ENCODE results near the gene NUTM2A. TPM values are rescaled to one million over a fixed set of nuclear protein-coding genes. Genes with fewer than 3 reads are reported as not detected.
"Not testable (repeated sequence)": the region's sequence is repeated elsewhere in the genome, so short reads cannot be mapped to it uniquely, and the experiment has no call there.

Gene NUTM2A, protein sequence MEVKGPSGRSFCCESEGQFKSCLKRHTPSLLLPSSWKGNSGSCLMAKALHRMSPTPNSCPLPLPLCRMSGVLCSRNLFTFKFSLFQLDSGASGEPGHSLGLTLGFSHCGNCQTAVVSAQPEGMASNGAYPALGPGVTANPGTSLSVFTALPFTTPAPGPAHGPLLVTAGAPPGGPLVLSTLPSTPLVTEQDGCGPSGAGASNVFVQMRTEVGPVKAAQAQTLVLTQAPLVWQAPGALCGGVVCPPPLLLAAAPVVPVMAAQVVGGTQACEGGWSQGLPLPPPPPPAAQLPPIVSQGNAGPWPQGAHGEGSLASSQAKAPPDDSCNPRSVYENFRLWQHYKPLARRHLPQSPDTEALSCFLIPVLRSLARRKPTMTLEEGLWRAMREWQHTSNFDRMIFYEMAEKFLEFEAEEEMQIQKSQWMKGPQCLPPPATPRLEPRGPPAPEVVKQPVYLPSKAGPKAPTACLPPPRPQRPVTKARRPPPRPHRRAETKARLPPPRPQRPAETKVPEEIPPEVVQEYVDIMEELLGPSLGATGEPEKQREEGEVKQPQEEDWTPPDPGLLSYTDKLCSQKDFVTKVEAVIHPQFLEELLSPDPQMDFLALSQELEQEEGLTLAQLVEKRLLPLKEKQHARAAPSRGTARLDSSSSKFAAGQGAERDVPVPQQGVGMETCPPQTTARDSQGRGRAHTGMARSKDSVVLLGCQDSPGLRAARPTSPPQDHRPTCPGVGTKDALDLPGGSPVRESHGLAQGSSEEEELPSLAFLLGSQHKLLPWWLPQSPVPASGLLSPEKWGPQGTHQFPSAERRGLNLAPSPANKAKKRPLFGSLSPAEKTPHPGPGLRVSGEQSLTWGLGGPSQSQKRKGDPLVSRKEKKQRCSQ
- 1 to 10 TPM in 3 of 4 donors, under 1 TPM in 1; 0.84 to 2.5 (median 2.4) TPM for total RNA-seq

GRCh38 chr10:87225148-87225547 lies at the start of gene NUTM2A:
TSS of gene NUTM2A (plus strand) at chr10:87225448. CDS start at chr10:87225831, 383 bp downstream.
- DNase-seq (ENCODE audit: low spot score in 2 of 2); intact Hi-C loops (cut with DNase I; ENCODE audit: low total_unique reads); H3K4me3 ChIP-seq (ENCODE audit: low read depth, poor library complexity, severe bottlenecking): not testable (repeated sequence)
- no CpG with 5 or more reads among the region's 3 CpGs for WGBS, 2 donors

- DNase-seq (ENCODE audit: low spot score in 2 of 2); H3K4me3 ChIP-seq (ENCODE audit: low read depth, poor library complexity, severe bottlenecking); intact Hi-C loops (cut with DNase I; ENCODE audit: low total_unique reads): not testable (repeated sequence)
- 90 to 100% methylated on average over 3 of the region's 3 CpGs for WGBS, 2 donors
Observed at GRCh38 chr10:87177587-87177986, 47.7 kb upstream of the NUTM2A start.

- intact Hi-C loops (cut with DNase I; ENCODE audit: low total_unique reads); DNase-seq (ENCODE audit: low spot score in 2 of 2); H3K4me3 ChIP-seq (ENCODE audit: low read depth, poor library complexity, severe bottlenecking): not testable (repeated sequence)
- 77 to 93% methylated on average over 6 of the region's 6 CpGs for WGBS, 2 donors
Observed at GRCh38 chr10:87184421-87184820, 40.8 kb upstream of the NUTM2A start.

GRCh38 chr10:87186016-87186415 lies 39.2 kb upstream of the NUTM2A start:
- H3K4me3 ChIP-seq (ENCODE audit: low read depth, poor library complexity, severe bottlenecking); intact Hi-C loops (cut with DNase I; ENCODE audit: low total_unique reads); DNase-seq (ENCODE audit: low spot score in 2 of 2): not testable (repeated sequence)
- 85 to 91% methylated on average over 2 to 4 of the region's 4 CpGs for WGBS, 2 donors

- WGBS, 2 donors, result 83 to 98% methylated on average over 3 of the region's 3 CpGs
- DNase-seq (ENCODE audit: low spot score in 2 of 2); H3K4me3 ChIP-seq (ENCODE audit: low read depth, poor library complexity, severe bottlenecking); intact Hi-C loops (cut with DNase I; ENCODE audit: low total_unique reads): not testable (repeated sequence)
Observed at GRCh38 chr10:87187573-87187972, 37.7 kb upstream of the NUTM2A start.

GRCh38 chr10:87191841-87192240 lies 33.4 kb upstream of the NUTM2A start:
- DNase-seq (ENCODE audit: low spot score in 2 of 2); intact Hi-C loops (cut with DNase I; ENCODE audit: low total_unique reads); H3K4me3 ChIP-seq (ENCODE audit: low read depth, poor library complexity, severe bottlenecking): not testable (repeated sequence)
- 90 to 96% methylated on average over 3 of the region's 3 CpGs for whole genome bisulfite sequencing, 2 donors

GRCh38 chr10:87200924-87201323 lies 24.3 kb upstream of the NUTM2A start:
- peak in 1 of 2 donors; percentile 56 for DNase-seq (ENCODE audit: low spot score in 2 of 2)
- 27 to 29% methylated on average over 6 of the region's 6 CpGs for WGBS, 2 donors
- intact Hi-C loops (cut with DNase I; ENCODE audit: low total_unique reads); H3K4me3 ChIP-seq (ENCODE audit: low read depth, poor library complexity, severe bottlenecking): not testable (repeated sequence)

DNA sequence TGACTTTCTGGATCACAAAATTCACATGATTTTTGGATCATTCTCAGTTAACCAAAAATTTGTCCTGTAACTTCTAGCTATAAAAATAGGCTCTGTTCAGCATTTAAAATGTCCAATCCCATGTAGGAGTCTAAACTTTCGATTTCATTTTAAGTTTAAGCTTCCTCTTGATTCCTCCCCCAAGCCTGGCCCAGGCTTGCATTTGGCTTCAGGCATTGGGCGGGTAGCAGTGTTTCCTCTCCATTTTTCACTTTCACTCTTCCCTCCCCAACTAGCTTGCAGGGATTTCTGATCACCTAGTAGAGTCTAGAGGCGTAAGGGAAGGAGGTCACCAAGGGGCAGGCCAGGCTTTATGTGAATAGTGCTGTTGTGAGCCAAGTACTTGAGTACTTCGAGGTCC lies 20.4 kb upstream of the NUTM2A start:
- DNase-seq (ENCODE audit: low spot score in 2 of 2); intact Hi-C loops (cut with DNase I; ENCODE audit: low total_unique reads); H3K4me3 ChIP-seq (ENCODE audit: low read depth, poor library complexity, severe bottlenecking): not testable (repeated sequence)
- 7 to 10% methylated on average over 2 of the region's 4 CpGs for WGBS, 2 donors

- intact Hi-C loops (cut with DNase I; ENCODE audit: low total_unique reads), result not testable (repeated sequence)
- 76 to 88% methylated on average over 4 of the region's 4 CpGs for WGBS, 2 donors
Observed at GRCh38 chr10:87206922-87207321, 18.3 kb upstream of the NUTM2A start.

DNA sequence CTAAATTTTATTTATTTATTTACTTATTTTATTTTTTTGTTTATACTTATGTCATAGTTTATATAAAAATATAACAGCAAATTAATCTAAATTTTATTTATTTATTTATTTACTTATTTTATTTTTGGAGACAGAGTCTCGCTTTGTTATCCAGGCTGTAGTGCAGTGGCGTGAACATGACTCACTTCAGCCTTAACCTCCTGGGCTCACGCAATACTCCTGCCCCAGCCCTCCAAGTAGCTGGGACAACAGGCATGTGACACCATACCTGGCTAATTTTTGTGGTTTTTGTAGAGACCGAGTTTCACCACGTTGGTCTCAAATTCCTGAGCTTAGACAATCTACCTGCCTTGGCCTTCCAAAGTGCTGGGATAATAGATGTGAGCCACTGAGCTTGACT lies 14.9 kb upstream of the NUTM2A start:
- WGBS, 2 donors, result 94% methylated on average over 5 of the region's 5 CpGs
- DNase-seq (ENCODE audit: low spot score in 2 of 2); intact Hi-C loops (cut with DNase I; ENCODE audit: low total_unique reads); H3K4me3 ChIP-seq (ENCODE audit: low read depth, poor library complexity, severe bottlenecking): not testable (repeated sequence)

More at GRCh38 chr10:87206922-87207321, 18.3 kb upstream of the NUTM2A start:
- not testable (repeated sequence) for H3K4me3 ChIP-seq (ENCODE audit: low read depth, poor library complexity, severe bottlenecking); DNase-seq (ENCODE audit: low spot score in 2 of 2)

DNA sequence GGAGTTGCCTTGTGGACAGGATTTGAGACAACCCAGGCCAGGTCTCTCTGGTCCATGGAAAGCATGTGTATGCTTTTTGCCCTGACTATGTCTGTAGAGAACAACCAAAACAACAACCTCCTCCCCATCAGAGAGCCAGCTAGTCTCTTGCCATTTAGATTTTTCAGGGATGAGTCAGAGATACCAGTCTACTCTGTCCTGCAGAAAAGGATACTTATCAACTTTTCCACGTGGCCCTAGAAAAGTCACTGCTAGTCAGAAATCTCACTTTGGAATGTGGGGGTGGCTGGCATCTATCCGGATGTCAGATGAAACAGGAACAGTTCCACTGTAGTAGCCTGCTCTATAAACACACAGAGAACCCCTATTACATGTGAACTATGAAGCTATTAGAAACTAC lies 13.4 kb upstream of the NUTM2A start:
- WGBS, 2 donors, result 66 to 74% methylated on average over 2 of the region's 2 CpGs
- DNase-seq (ENCODE audit: low spot score in 2 of 2); H3K4me3 ChIP-seq (ENCODE audit: low read depth, poor library complexity, severe bottlenecking); intact Hi-C loops (cut with DNase I; ENCODE audit: low total_unique reads): not testable (repeated sequence)

DNA sequence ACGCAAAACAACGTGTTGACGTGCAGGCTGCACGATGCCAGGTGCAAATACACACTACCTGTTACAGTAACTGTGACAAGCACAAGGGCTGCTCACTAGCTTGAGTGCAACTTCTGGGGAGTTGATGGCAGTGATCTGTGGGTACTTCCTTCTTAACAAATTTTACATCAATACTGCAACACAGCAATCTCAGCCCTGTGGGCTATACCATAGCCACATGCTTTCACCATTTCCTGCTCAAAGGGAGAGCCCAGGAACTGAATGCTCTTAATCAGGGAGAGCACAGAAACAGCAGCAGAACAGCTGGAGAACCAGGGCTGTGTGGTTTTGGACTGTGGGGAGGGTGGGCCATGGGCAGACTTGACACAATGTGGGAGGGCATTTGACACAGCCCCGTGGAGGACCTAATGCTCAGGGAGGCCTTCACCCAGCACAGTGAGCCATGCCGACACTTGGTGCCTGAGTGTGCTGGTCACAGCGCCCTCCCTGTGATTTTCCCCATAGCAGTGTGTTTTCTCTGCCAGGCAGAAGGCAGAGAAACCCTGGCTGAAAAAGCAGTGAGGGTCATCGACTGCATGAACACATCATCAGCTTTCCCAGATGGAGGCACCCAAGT lies 12.0 kb upstream of the NUTM2A start:
- not testable (repeated sequence) for DNase-seq (ENCODE audit: low spot score in 2 of 2)

DNA sequence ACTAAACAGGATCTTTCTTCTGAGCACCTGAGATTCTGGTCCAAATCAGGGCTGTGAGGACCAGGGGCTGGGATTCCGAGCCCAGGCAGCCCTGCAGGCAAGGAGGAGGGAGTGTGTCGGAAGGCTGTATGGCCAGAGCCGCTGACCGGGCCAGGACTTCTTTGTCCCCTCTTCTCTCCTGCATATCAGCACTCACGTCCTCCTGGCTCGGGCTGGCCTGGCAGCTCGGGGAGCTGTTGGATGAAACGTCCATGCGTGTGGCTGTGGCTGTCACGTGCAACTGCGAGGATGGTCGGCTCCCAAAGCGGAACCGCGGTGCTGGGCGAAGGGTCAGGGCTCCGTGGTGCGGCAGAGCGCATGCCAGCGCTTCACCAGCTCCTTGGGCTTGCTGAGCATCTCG lies 11.4 kb upstream of the NUTM2A start:
- WGBS, 2 donors, result 89 to 95% methylated on average over 7 to 10 of the region's 21 CpGs
- DNase-seq (ENCODE audit: low spot score in 2 of 2); H3K4me3 ChIP-seq (ENCODE audit: low read depth, poor library complexity, severe bottlenecking); intact Hi-C loops (cut with DNase I; ENCODE audit: low total_unique reads): not testable (repeated sequence)

More for the DNA sequence above, 12.0 kb upstream of the NUTM2A start:
- H3K4me3 ChIP-seq (ENCODE audit: low read depth, poor library complexity, severe bottlenecking); intact Hi-C loops (cut with DNase I; ENCODE audit: low total_unique reads): not testable (repeated sequence)
- 75 to 93% methylated on average over 3 to 4 of the region's 8 CpGs for WGBS, 2 donors

GRCh38 chr10:87216120-87216519 lies 9.1 kb upstream of the NUTM2A start:
- 20 to 53% methylated on average over 2 to 9 of the region's 11 CpGs for WGBS, 2 donors
- intact Hi-C loops (cut with DNase I; ENCODE audit: low total_unique reads); DNase-seq (ENCODE audit: low spot score in 2 of 2); H3K4me3 ChIP-seq (ENCODE audit: low read depth, poor library complexity, severe bottlenecking): not testable (repeated sequence)

Data from lower leg skin (tissue), 4 donors.